K562 (cell line): ENCODE results near the gene F12. TPM values are rescaled to one million over a fixed set of nuclear protein-coding genes. Genes with fewer than 3 reads are reported as not detected.

ENCODE experiments used
- BCLAF1 ChIP-seq, 2 experiments: fragments of 450-650 bp in 1 of 2; IDR thresholded peaks; 2 replicates each; pipeline ENCODE4 v1.6.1; 2011 to 2017; ENCODE audit warnings: low read depth in 2 of 2, antibody characterized with exemption in 1 of 2, borderline replicate concordance in 1 of 2, low read length in 1 of 2, mild to moderate bottlenecking in 1 of 2, mixed read lengths in 1 of 2; ENCODE audit not compliant: control insufficient read depth in 1 of 2
- CREB3 ChIP-seq: fragments of 450-650 bp; conservative IDR thresholded peaks from 2 replicates; pipeline ENCODE4 v1.6.1; 2016; ENCODE audit warnings: missing genetic modification characterization, low read depth, mild to moderate bottlenecking, missing compliant biosample characterization, moderate library complexity
- DNMT1 ChIP-seq: fragments of 450-650 bp; IDR thresholded peaks from 2 replicates; pipeline ENCODE4 v1.6.1; 2016; ENCODE audit warnings: antibody characterized with exemption, mild to moderate bottlenecking
- GTF2E2 ChIP-seq: fragments of 200-800 bp; sonication (Bioruptor generic); IDR thresholded peaks from 2 replicates; pipeline ENCODE4 v1.6.1; 2016; ENCODE audit warnings: missing genetic modification characterization, missing compliant biosample characterization
- MNT ChIP-seq, 2 experiments: fragments of 450-650 bp; conservative IDR thresholded peaks; 2 replicates each; pipeline ENCODE4 v1.6.1; 2017; ENCODE audit warnings: mild to moderate bottlenecking in 2 of 2, moderate library complexity in 2 of 2
- NFATC3 ChIP-seq: fragments of 450-650 bp; IDR thresholded peaks from 2 replicates; pipeline ENCODE4 v1.6.1; 2017; ENCODE audit warnings: mild to moderate bottlenecking
- NFRKB ChIP-seq: fragments of 450-650 bp; IDR thresholded peaks from 2 replicates; pipeline ENCODE4 v1.6.1; 2016; ENCODE audit warnings: low read depth
- RBM15 ChIP-seq: fragments of 200-400 bp; formaldehyde crosslinking; IDR thresholded peaks from 2 replicates; pipeline ENCODE4 v1.6.1; 2018; ENCODE audit warnings: mild to moderate bottlenecking, low read length, moderate library complexity; ENCODE audit not compliant: insufficient read depth
- SMAD4 ChIP-seq: fragments of 250-450 bp; sonication (Bioruptor Pico); conservative IDR thresholded peaks from 2 replicates; pipeline ENCODE4 v1.8.0; 2021; ENCODE audit warnings: inconsistent platforms, mild to moderate bottlenecking, moderate library complexity
- SUPT5H ChIP-seq: fragments of 450-650 bp; IDR thresholded peaks from 2 replicates; pipeline ENCODE4 v1.6.1; 2016
- WHSC1 ChIP-seq: IDR thresholded peaks from one replicate; pipeline ENCODE4 v1.6.1; 2012; ENCODE audit warnings: low read length, control low read depth, inconsistent platforms
- YY1 ChIP-seq, 3 experiments: IDR thresholded peaks; 2 replicates each; pipeline ENCODE4 v1.6.1; 2011; ENCODE audit warnings: low read length in 2 of 3, mild to moderate bottlenecking in 2 of 3, moderate library complexity in 2 of 3, borderline replicate concordance in 1 of 3, control low read depth in 1 of 3, low read depth in 1 of 3; ENCODE audit not compliant: insufficient read depth in 3 of 3, insufficient replicate concordance in 2 of 3, control insufficient read depth in 1 of 3, insufficient read length in 1 of 3; ENCODE audit errors: extremely low read depth in 1 of 3
- ZFX ChIP-seq: sonication (generic); formaldehyde crosslinking; IDR thresholded peaks from 2 replicates; pipeline ENCODE4 v1.8.0; 2022; ENCODE audit warnings: mild to moderate bottlenecking, missing genetic modification reagents, moderate library complexity
- ZNF134 ChIP-seq: fragments of 250-450 bp; sonication (Bioruptor Pico); conservative IDR thresholded peaks from 2 replicates; pipeline ENCODE4 v1.4.0; 2020
- ZNF277 ChIP-seq: fragments of 250-450 bp; sonication (Bioruptor Pico); IDR thresholded peaks from 2 replicates; pipeline ENCODE4 v1.8.0; 2022; ENCODE audit warnings: inconsistent platforms, mild to moderate bottlenecking, moderate library complexity, borderline replicate concordance
- ZNF551 ChIP-seq: fragments of 250-450 bp; sonication (Bioruptor Pico); IDR thresholded peaks from 2 replicates; pipeline ENCODE4 v1.5.0; 2021; ENCODE audit warnings: mild to moderate bottlenecking, moderate library complexity
- ZNF740 ChIP-seq, 3 experiments: fragments of 200-800 bp in 1 of 3; sonication (Bioruptor generic) in 1 of 3; sonication (generic) in 1 of 3; formaldehyde crosslinking in 1 of 3; IDR thresholded peaks; 2 replicates each; pipeline versions ENCODE4 v1.6.1 to v1.8.0; 2016 to 2022; ENCODE audit warnings: mild to moderate bottlenecking in 2 of 3, missing compliant biosample characterization in 2 of 3, missing genetic modification characterization in 2 of 3, missing genetic modification reagents in 1 of 3
- polyA plus RNA-seq, 8 experiments: library from polyadenylated mRNA; depleted of rRNA in 4 of 8; stranded (reverse) in 5 of 8; unstranded in 3 of 8; fragments of >200 nt; fragmentation: Nextera tagmentation in 2 of 8; fragmentation: Illumina TruSeq in 1 of 8; extraction: Ambion mirVana in 2 of 8; extraction: Trizol in 1 of 8; gene quantifications; 2 replicates each; pipeline versions ENCODE4 v1.2.1 to v1.2.3, GENCODE V29; 2011 to 2014; ENCODE audit warnings: inconsistent platforms in 1 of 8, missing spikeins in 1 of 8
- total RNA-seq, 7 experiments: library from RNA; depleted of rRNA in 6 of 7; stranded (reverse); fragments of >200 nt in 6 of 7; fragmentation: Illumina TruSeq in 2 of 7; extraction: Trizol in 2 of 7; gene quantifications; 2 replicates each; pipeline versions ENCODE4 v1.2.1 to v1.2.3, GENCODE V29; 2011 to 2021; ENCODE audit warnings: low replicate concordance in 1 of 7

F12 gene
- total and polyA plus RNA-seq, 9 of the 15 experiments (the other 6 are each of a cell fraction or from before 2014, with no cell fraction given), result 0.59 to 18.3 (median 3.6) TPM

- TF ChIP-seq CREB3, result peak; percentile 40; the same call in 1 of the 2 replicates
- TF ChIP-seq DNMT1, result no peak
- no peak for TF ChIP-seq NFATC3
- no peak for TF ChIP-seq RBM15
- TF ChIP-seq ZNF277, result no peak
- TF ChIP-seq ZFX (CRISPR knock-in tag), result no peak
- no peak for TF ChIP-seq ZNF134
- no peak for TF ChIP-seq SUPT5H
- no peak for TF ChIP-seq WHSC1
- TF ChIP-seq SMAD4 (CRISPR knock-in tag), result peak; percentile 16; the same call in 1 of the 2 replicates
- peak; percentile 5; the same call in 1 of the 2 replicates for TF ChIP-seq GTF2E2
- no peak for TF ChIP-seq BCLAF1 (IDR thresholded peaks at IDR 0.05; ENCODE audit: borderline replicate concordance in 1 of 2, control insufficient read depth in 1 of 2, low read depth in 2 of 2, low read length in 1 of 2)
- TF ChIP-seq NFRKB, result no peak
- no peak for TF ChIP-seq ZNF740 (CRISPR knock-in tag; IDR thresholded peaks at IDR 0.05)
- no peak for TF ChIP-seq ZNF740 (tag; IDR thresholded peaks at IDR 0.05)
- no peak for TF ChIP-seq MNT (conservative IDR thresholded peaks at IDR 0.05)
- TF ChIP-seq YY1 (IDR thresholded peaks at IDR 0.05; ENCODE audit: borderline replicate concordance in 1 of 3, control insufficient read depth in 1 of 3, extremely low read depth in 1 of 3, insufficient read depth in 3 of 3, insufficient read length in 1 of 3, insufficient replicate concordance in 2 of 3, low read depth in 1 of 3, low read length in 2 of 3), result no peak
- TF ChIP-seq ZNF551 (CRISPR knock-in tag), result no peak
These were observed 31.2 kb downstream of the F12 start (continued) for GRCh38 chr5:177377851-177378776.
